Muscle layer of duodenum (tissue), 2 donors: Measurements from ENCODE around the gene BTC.

Experiments
- H3K27ac ChIP-seq: one replicate; pipeline ENCODE4 v1.7.0; 2013; ENCODE audit warnings: mild to moderate bottlenecking, low read length
- H3K27me3 ChIP-seq: one replicate; pipeline ENCODE4 v1.7.0; 2013; ENCODE audit warnings: low read depth, mild to moderate bottlenecking, control low read depth, low read length
- H3K36me3 ChIP-seq, 2 donors: one replicate each; pipeline ENCODE4 v1.7.0; 2013; ENCODE audit warnings: low read length in 2 of 2, control low read depth in 1 of 2, mild to moderate bottlenecking in 1 of 2; ENCODE audit not compliant: insufficient read depth in 2 of 2, control insufficient read depth in 1 of 2
- H3K4me1 ChIP-seq, 2 donors: one replicate each; pipeline ENCODE4 v1.7.0; 2013; ENCODE audit warnings: low read length in 2 of 2, mild to moderate bottlenecking in 2 of 2, control low read depth in 1 of 2, moderate library complexity in 1 of 2; ENCODE audit not compliant: insufficient read depth in 2 of 2, control insufficient read depth in 1 of 2
- H3K4me3 ChIP-seq, 2 donors: one replicate each; pipeline ENCODE4 v1.7.0; 2013; ENCODE audit warnings: low read length in 2 of 2, low read depth in 1 of 2, mild to moderate bottlenecking in 1 of 2
- H3K9me3 ChIP-seq, 2 donors: one replicate each; pipeline ENCODE4 v1.7.0; 2013; ENCODE audit warnings: low read length in 2 of 2, control low read depth in 1 of 2, mild to moderate bottlenecking in 1 of 2; ENCODE audit not compliant: control insufficient read depth in 1 of 2
- donor health status: healthy.

The BTC gene

DNA sequence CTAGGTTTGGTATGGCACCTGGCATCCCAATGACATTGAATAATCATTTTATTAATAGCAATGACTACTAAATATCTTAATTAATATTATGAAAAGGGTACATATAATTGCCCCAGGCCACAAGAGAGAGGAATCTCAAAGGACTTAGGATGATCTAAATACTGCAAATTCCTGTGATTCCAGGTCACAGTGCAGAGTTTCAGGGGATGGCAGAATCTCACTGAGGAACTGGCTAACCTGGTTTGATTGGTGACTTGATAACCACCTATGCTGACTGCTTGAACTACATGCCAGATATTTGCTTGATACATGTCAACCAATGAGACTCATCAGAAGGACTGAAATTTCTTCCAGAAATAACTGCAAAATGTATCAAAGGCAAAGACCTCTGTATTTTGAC, 37.2 kb downstream of the BTC start:
- Histone ChIP-seq H3K4me1 (peaks cover 0 to 20% of the 10 kb centered on the region in 2 donors), H3K36me3 (no peaks in the 10 kb centered on the region), H3K27ac (no peak overlapping the region), H3K9me3 (no peaks in the 10 kb centered on the region), H3K27me3 (no peaks in the 10 kb centered on the region), H3K4me3 (no peak overlapping the region)

DNA sequence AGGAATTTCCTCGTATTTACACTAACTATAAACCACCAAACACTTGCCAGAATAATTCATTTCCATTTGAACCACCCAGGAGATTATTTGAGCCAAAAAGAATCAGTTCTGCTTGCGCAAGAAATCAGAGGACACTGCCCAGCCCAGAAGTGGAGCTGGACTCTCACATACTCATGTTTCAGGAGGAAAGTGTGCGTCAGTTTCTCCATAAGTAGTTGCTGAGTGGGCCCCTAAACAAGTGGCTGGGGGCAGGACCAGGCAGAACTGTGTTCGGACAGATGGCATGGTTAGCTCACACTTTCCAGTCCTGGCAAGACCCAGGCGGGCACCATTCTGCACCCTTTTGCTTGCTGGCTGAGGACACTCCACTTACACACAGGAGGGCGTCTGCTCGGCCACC, 38.8 kb downstream of the BTC start:
- Histone ChIP-seq H3K27ac (no peak overlapping the region), H3K36me3 (no peaks in the 10 kb centered on the region)

DNA sequence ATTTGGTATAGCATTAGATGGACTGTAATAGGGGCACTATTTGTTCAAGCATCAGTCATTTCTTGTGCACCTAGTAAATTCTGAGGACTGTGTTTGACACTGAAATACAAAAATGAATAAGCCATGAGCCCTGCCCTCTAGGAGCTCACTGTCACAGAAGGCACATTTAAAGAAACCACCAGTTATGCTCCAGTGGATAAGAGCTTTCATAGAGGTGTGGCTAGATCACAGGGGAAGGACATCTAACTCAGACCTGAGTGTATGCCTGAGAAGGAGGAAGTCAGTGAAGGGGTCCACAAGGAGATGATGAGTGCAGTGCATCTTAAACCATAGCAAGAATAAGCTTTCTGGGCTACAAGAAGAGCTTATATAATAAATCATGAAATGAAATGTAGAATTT, 40.1 kb downstream of the BTC start:
- Histone ChIP-seq H3K4me1 (peaks cover 0 to 19% of the 10 kb centered on the region in 2 donors), H3K27me3 (no peaks in the 10 kb centered on the region), H3K4me3 (no peak overlapping the region), H3K9me3 (no peaks in the 10 kb centered on the region), H3K36me3 (no peaks in the 10 kb centered on the region), H3K27ac (no peak overlapping the region)

More for the DNA sequence above, 38.8 kb downstream of the BTC start:
- H3K9me3 ChIP-seq: no peaks in the 10 kb centered on the region
- peaks cover 0 to 20% of the 10 kb centered on the region in 2 donors for H3K4me1 ChIP-seq
- no peak overlapping the region for H3K4me3 ChIP-seq
- no peaks in the 10 kb centered on the region for H3K27me3 ChIP-seq

DNA sequence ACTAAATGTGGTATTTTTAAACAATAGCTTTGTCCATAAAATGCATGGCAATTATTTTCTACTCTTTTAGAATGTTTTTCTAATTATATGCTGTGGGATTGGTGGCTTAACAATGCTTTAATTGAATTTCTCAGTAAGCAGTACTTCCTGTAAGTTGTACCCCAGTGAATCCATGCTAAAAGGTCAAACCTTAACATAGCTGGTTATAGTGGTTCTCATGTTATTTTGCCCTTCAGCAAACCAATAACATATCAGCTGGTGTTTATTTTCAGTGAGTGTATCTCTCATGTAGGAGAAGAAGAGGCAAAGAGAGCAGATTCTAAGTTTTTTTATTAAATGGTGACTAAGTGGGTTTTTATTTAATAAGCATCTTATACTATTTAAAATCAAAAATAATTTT, 41.5 kb downstream of the BTC start:
- H3K27me3 ChIP-seq: no peaks in the 10 kb centered on the region
- H3K36me3 ChIP-seq: no peaks in the 10 kb centered on the region
- H3K4me1 ChIP-seq: peaks cover 0 to 7% of the 10 kb centered on the region in 2 donors
- H3K9me3 ChIP-seq: no peaks in the 10 kb centered on the region
- H3K4me3 ChIP-seq: no peak overlapping the region
- H3K27ac ChIP-seq: no peak overlapping the region

DNA sequence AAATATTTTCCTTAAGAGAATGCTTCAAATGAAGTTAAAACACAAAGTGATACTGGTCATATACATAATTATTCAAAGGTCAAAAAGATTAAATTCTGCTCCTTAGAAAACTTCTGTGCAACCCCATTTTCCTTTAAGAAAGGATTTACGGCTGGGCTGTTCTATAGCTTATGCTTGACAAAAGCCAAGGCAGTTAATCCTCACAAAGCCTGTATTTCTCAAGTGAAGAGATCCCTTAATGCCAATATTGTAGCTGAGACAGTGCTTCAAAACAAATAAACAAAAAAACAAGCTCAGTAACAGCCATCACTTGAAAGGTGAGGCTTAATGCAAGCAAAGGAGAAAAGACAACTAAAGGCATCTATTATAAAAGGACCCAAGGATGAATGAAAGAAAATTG, 42.5 kb downstream of the BTC start:
- H3K4me1 ChIP-seq: peaks cover 0 to 6% of the 10 kb centered on the region in 2 donors
- peaks cover 0 to 2% of the 10 kb centered on the region in 2 donors for H3K9me3 ChIP-seq
- no peak overlapping the region for H3K27ac ChIP-seq
- no peak overlapping the region for H3K4me3 ChIP-seq
- H3K27me3 ChIP-seq: no peaks in the 10 kb centered on the region
- peaks cover 0 to 7% of the 10 kb centered on the region in 2 donors for H3K36me3 ChIP-seq

DNA sequence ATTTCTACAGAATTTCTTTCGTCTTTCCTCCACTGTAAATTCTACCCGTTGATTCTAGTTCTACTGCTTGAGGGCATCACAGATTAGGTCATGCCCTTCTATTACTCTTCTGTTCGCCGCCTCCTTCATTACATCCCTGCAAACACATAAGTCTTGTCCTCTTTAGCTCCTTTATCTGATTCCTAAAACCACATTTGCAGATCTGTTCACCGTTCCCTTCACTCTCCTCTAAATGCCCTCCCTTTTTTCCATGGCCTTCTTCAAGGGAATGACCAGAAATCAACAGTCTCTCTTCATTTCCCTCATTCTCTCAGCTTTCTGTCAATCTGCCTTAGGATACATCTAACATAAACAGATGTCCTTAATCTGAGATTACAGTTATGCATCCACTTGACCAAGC, 43.1 kb downstream of the BTC start:
- Histone ChIP-seq H3K4me3 (no peak overlapping the region), H3K27me3 (no peaks in the 10 kb centered on the region), H3K27ac (no peak overlapping the region), H3K9me3 (peaks cover 0 to 2% of the 10 kb centered on the region in 2 donors), H3K4me1 (peaks cover 0 to 6% of the 10 kb centered on the region in 2 donors), H3K36me3 (peaks cover 0 to 9% of the 10 kb centered on the region in 2 donors)

DNA sequence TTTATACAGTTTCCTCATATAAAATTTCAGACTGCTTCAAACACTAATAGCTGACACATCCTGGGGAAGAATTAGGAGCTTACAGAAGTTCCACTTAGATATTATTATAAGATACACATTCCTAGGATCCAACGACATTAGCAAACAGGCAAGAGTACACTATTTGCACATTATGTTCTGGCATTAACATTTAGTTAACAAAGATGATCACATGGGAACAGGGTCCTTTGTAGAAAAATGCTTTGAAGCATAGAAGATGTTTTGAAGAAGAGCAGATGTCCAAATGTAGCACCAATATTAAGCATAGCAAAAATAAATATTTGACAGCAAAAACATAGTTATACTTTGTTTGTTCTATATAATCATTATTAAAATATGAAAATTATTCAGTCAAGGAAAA, 52.1 kb downstream of the BTC start:
- no peaks in the 10 kb centered on the region for H3K27me3 ChIP-seq
- no peaks in the 10 kb centered on the region for H3K4me1 ChIP-seq
- no peak overlapping the region for H3K27ac ChIP-seq
- H3K9me3 ChIP-seq: peaks cover 0 to under 1% of the 10 kb centered on the region in 2 donors
- H3K36me3 ChIP-seq: peaks cover 0 to 5% of the 10 kb centered on the region in 2 donors
- no peak overlapping the region for H3K4me3 ChIP-seq

DNA sequence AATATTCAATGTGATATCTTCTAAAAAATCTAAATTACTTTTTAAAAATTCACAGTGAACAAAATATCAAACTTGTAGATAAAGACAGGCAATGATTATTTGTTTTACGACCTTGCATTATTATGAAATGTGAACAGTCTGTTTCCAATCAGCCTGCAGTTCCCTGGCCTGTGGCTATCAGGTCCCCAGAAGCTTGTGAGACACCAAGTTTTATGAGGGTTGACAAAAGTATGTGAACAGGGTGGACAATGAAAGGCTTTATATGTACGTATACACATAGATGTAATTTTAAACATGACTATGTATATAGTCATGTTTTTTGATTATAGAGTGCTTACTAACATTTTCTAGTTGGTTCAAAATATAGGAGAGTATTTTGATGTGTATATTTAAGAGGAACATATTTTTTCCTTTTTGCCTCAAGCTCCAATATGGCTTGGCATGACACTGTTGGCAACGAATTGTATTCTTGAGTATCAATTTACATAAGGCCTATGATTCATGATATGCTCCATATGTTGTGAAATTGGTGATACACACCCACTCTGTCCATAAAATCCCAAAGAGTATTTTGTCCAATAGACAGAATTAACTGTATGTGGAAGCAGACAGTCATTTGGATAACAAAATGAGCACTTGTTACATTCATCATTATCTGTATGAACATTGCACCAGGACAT, 55.7 kb downstream of the BTC start:
- Histone ChIP-seq H3K27me3 (no peaks in the 10 kb centered on the region), H3K27ac (no peak overlapping the region), H3K4me1 (no peaks in the 10 kb centered on the region), H3K4me3 (no peak overlapping the region), H3K9me3 (no peaks in the 10 kb centered on the region), H3K36me3 (no peaks in the 10 kb centered on the region)

DNA sequence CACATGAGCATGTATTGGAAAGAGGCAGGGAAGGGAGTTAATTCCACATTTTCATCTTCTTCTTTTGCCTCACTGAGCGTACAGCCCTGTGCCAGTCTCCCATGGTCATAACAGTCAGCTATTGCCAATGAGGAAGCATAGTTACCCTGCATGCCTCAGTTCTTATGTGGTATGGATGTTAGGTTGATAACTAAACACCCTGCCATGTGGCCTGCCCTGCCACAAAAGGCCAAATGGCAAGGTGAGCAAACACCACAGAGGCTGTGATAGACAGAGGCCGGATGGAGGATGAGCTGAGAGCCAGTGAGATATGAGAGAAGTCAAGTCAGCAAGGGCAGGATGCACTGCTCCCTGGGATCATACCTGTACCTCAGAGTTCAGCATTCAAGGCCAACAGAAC, 59.3 kb downstream of the BTC start:
- Histone ChIP-seq H3K27ac (no peak overlapping the region), H3K4me1 (no peaks in the 10 kb centered on the region), H3K9me3 (no peaks in the 10 kb centered on the region), H3K4me3 (no peak overlapping the region), H3K36me3 (no peaks in the 10 kb centered on the region), H3K27me3 (no peaks in the 10 kb centered on the region)

DNA sequence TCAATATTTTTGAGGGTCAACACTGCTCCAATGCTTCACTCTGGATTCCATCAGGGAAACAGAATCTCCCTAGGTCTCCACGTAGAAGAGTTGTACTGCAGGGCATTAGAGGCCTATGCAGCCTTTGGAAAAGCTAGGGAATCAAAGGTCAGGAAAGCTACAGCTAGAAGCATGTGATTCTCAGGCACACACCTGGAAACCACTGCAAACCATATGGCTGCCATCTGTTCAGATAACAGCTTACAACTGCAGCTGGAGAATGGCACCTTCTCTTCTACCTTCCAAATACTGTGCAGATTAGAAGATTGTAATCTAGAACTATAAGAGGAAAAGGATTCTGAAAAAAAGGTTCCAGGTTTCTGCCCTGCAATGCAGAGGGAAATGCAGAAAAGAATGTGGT, 60.6 kb downstream of the BTC start:
- Histone ChIP-seq H3K27ac (no peak overlapping the region), H3K4me3 (no peak overlapping the region), H3K36me3 (no peaks in the 10 kb centered on the region), H3K27me3 (no peaks in the 10 kb centered on the region), H3K4me1 (no peaks in the 10 kb centered on the region), H3K9me3 (no peaks in the 10 kb centered on the region)

DNA sequence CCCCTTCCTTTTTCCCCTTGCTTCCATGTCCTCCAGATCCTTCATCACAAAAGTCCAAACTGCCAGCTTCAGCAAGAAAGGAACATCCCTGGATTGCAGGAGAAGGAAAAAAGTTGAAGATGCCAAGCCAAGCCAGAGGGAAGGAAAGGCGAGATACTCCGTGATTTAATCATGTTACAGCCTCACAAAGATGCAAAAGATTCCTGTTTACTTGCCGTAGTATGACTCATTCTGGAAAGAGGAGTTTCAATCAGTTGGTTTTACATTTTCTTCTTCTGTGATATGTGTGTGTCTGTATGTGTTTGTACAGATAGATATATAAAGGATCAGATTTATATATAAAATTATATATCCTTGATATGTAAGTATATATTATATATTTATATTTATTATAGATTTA, 69.3 kb downstream of the BTC start:
- no peak overlapping the region for H3K4me3 ChIP-seq
- no peaks in the 10 kb centered on the region for H3K9me3 ChIP-seq
- no peak overlapping the region for H3K27ac ChIP-seq
- no peaks in the 10 kb centered on the region for H3K27me3 ChIP-seq
- H3K4me1 ChIP-seq: no peaks in the 10 kb centered on the region
- H3K36me3 ChIP-seq: no peaks in the 10 kb centered on the region

DNA sequence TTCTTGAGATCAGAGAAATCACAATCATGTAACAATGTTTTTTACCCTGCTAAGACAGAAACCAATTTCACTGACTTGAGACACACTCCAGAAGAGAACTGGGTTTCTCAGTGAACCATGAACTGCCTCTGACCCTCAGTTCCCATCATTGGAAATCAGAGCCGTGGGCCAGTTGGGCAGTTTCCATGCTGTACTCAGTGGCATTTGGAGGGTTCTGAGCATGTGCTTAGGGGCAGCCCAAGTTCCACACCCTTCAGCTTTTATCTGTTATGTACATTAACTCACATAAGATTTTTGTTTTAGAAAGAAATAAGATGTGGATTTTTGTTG, 77.9 kb downstream of the BTC start:
- no peaks in the 10 kb centered on the region for H3K36me3 ChIP-seq
- peaks cover 0 to 4% of the 10 kb centered on the region in 2 donors for H3K4me1 ChIP-seq
- peaks cover 0 to 3% of the 10 kb centered on the region in 2 donors for H3K9me3 ChIP-seq
- H3K27ac ChIP-seq: peak overlapping the region; percentile 33
- H3K4me3 ChIP-seq: no peak overlapping the region
- H3K27me3 ChIP-seq: no peaks in the 10 kb centered on the region
